HG03442 (cell line): ENCODE measurements around the gene MTMR10.

Experiments used
- ATAC-seq: cut with Tn5 transposase; IDR thresholded peaks from one replicate; pipeline ENCODE4 v1.9.1; 2021; ENCODE audit warnings: mild to moderate bottlenecking, moderate library complexity; ENCODE audit not compliant: unreplicated experiment

The MTMR10 gene

GRCh38 chr15:30991255-30992235 lies at the start of gene MTMR10:
Gene MTMR10 (minus strand): TSS chr15:30991628. CDS start chr15:30991506, 122 bp downstream.
- ATAC-seq: peak; percentile 82

GRCh38 chr15:31040611-31041010 lies 49.2 kb upstream of the MTMR10 start:
- ATAC-seq: no peak

GRCh38 chr15:31039961-31040360 lies 48.5 kb upstream of the MTMR10 start:
- ATAC-seq: no peak

GRCh38 chr15:31037731-31038477 lies 46.5 kb upstream of the MTMR10 start:
- no peak for ATAC-seq

GRCh38 chr15:31036783-31037182 lies 45.4 kb upstream of the MTMR10 start:
- no peak for ATAC-seq

GRCh38 chr15:31035610-31036009 lies 44.2 kb upstream of the MTMR10 start:
- ATAC-seq: no peak

- no peak for ATAC-seq
Observed at GRCh38 chr15:31034152-31034551, 42.7 kb upstream of the MTMR10 start.

- ATAC-seq: no peak
Observed at GRCh38 chr15:31032961-31033371, 41.5 kb upstream of the MTMR10 start.

- ATAC-seq: peak; percentile 76
Observed at GRCh38 chr15:31031471-31032067, 40.1 kb upstream of the MTMR10 start.

GRCh38 chr15:31027910-31028578 lies 36.6 kb upstream of the MTMR10 start:
- no peak for ATAC-seq

- ATAC-seq: no peak
Observed at GRCh38 chr15:31025996-31026395, 34.6 kb upstream of the MTMR10 start.

GRCh38 chr15:31024979-31025378 lies 33.6 kb upstream of the MTMR10 start:
- ATAC-seq: no peak

- ATAC-seq: no peak
Observed at GRCh38 chr15:31024330-31024729, 32.9 kb upstream of the MTMR10 start.

GRCh38 chr15:31023841-31024240 lies 32.4 kb upstream of the MTMR10 start:
- ATAC-seq: no peak

GRCh38 chr15:31021067-31021665 lies 29.7 kb upstream of the MTMR10 start:
- no peak for ATAC-seq

GRCh38 chr15:31020542-31020941 lies 29.1 kb upstream of the MTMR10 start:
- ATAC-seq: no peak

- ATAC-seq: no peak
Observed at GRCh38 chr15:31019986-31020385, 28.6 kb upstream of the MTMR10 start.

GRCh38 chr15:31017311-31017710 lies 25.9 kb upstream of the MTMR10 start:
- no peak for ATAC-seq

GRCh38 chr15:31016446-31016915 lies 25.1 kb upstream of the MTMR10 start:
- no peak for ATAC-seq

- no peak for ATAC-seq
Observed at GRCh38 chr15:31014608-31014925, 23.1 kb upstream of the MTMR10 start.
